ENCODE results near the gene TSPEAR.

DNA sequence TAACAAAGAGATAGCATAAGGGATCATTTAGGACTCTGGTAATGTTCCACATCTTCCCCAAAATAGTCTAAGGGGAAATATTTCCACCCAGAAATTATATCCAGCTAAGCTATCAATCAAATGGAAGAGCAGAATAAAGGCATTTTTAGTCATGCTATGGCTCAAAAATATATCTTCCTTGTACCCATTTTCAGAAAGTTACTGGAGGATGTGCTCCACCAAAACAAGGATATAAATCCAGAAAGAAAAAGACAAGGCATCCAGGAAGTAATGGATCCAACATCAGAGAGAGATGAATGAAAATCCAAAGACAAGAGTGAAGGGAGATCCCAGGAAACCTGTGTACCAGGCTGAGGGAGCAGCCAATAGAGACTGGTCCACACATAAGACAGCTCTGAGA is 102.2 kb downstream of the TSPEAR start:
- TF ChIP-seq, protein P1, sequence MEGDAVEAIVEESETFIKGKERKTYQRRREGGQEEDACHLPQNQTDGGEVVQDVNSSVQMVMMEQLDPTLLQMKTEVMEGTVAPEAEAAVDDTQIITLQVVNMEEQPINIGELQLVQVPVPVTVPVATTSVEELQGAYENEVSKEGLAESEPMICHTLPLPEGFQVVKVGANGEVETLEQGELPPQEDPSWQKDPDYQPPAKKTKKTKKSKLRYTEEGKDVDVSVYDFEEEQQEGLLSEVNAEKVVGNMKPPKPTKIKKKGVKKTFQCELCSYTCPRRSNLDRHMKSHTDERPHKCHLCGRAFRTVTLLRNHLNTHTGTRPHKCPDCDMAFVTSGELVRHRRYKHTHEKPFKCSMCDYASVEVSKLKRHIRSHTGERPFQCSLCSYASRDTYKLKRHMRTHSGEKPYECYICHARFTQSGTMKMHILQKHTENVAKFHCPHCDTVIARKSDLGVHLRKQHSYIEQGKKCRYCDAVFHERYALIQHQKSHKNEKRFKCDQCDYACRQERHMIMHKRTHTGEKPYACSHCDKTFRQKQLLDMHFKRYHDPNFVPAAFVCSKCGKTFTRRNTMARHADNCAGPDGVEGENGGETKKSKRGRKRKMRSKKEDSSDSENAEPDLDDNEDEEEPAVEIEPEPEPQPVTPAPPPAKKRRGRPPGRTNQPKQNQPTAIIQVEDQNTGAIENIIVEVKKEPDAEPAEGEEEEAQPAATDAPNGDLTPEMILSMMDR (conservative IDR thresholded peaks at IDR 0.05; ENCODE audit: low read length) = no peak
- TF ChIP-seq EZH2phosphoT487 (IDR thresholded peaks at IDR 0.05; ENCODE audit: borderline replicate concordance, low read depth, low read length) = no peak

Data from OCI-LY7 (cell line).